ENCODE results near the gene NXT1.

DNA sequence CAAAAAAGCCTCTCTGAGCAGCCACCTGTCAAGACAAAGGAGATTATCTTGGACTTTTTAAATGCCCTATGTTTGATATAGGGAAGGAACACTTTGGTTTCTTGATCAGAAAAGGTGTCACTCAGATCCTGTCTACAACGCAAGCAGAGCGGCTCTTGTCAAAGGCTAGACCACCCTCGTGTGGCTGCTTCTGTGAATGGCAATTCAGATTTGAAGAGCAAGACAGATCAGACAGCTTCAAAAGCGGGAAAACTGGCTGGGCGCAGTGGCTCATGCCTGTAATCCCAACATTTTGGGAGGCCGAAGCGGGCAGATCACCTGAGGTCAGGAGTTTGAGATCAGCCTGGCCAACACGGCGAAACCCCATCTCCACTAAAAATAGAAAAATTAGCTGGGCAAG lies 10.1 kb upstream of the NXT1 start:
- TF ChIP-seq CTCF (IDR thresholded peaks at IDR 0.05; ENCODE audit: low read length) (peak; percentile 55), EZH2 (IDR thresholded peaks at IDR 0.05; ENCODE audit: borderline replicate concordance, low read length) (no peak)

Data from OCI-LY1 (cell line).